ENCODE measurements around the gene SLC22A4. TPM values are rescaled to one million over a fixed set of nuclear protein-coding genes. Genes with fewer than 3 reads are reported as not detected.

The SLC22A4 gene
- total and polyA plus RNA-seq, 4 donors, result 0.25 to 42.2 (median 0.47) TPM

DNA sequence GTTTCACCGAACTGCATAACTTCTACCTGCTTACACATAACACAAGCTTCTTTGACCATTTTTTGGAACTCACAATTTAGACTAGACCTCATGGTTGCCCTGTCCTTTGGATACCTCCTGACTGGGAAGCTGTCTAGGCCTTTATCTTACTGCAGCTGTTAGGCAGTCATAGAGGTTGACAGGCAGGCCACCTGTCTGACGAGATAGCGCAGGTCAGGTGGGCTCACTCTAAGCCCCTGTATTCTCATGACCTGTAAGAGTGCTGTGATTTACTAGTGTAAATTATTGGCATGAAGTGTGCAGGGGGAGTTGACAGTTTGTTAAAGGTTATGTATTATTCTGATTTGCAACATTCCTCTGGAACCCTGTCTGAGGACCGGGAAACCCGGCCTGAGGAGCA is 29.0 kb downstream of the SLC22A4 start:
- 95% methylated on average over 5 of the region's 5 CpGs for WGBS
- H3K9me3 ChIP-seq (ENCODE audit: control insufficient read depth in 4 of 4, low read length in 3 of 4), result no peaks in the 10 kb centered on the region

DNA sequence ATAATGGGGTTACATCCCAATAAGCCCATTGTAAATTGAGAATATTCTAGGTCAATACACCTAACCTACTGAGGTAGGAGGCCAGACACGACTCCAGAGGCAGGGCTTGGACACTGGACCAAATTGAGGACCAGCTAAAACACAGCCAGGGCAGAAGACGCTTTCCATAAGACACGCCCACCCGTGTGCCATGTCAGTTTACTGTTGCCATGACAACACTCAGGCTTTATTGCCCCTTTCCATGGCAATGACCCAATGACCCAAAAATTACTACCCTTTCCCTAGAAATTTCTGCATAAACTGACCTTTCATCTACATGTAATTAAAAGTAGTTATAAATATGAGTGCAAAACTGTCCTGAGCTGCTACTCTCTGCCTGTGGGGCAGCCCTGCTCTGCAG is 31.5 kb downstream of the SLC22A4 start:
- Histone ChIP-seq H3K9ac (ENCODE audit: low read depth in 1 of 2, low read length in 2 of 2) (no peak overlapping the region), H3K9me3 (ENCODE audit: control insufficient read depth in 4 of 4, low read length in 3 of 4) (no peaks in the 10 kb centered on the region), H3K36me3 (ENCODE audit: control insufficient read depth in 4 of 4, insufficient read depth in 3 of 4, low read depth in 1 of 4, low read length in 3 of 4) (peaks cover 2 to 12% (median 6%) of the 10 kb centered on the region in 4 donors), H3K27ac (ENCODE audit: low read depth in 1 of 2, low read length in 2 of 2) (no peak overlapping the region), H3K4me1 (ENCODE audit: control insufficient read depth in 4 of 4, insufficient read depth in 4 of 4, low read length in 3 of 4) (peaks cover 0 to 10% (median 6%) of the 10 kb centered on the region in 4 donors), H3K4me3 (ENCODE audit: low read depth in 1 of 3, low read length in 3 of 3) (no peak overlapping the region), H3K27me3 (ENCODE audit: control insufficient read depth in 4 of 4, insufficient read depth in 4 of 4, low read length in 3 of 4) (no peaks in the 10 kb centered on the region)
- no peak for DNase-seq (ENCODE audit: low spot score)
- TF ChIP-seq, protein P1, sequence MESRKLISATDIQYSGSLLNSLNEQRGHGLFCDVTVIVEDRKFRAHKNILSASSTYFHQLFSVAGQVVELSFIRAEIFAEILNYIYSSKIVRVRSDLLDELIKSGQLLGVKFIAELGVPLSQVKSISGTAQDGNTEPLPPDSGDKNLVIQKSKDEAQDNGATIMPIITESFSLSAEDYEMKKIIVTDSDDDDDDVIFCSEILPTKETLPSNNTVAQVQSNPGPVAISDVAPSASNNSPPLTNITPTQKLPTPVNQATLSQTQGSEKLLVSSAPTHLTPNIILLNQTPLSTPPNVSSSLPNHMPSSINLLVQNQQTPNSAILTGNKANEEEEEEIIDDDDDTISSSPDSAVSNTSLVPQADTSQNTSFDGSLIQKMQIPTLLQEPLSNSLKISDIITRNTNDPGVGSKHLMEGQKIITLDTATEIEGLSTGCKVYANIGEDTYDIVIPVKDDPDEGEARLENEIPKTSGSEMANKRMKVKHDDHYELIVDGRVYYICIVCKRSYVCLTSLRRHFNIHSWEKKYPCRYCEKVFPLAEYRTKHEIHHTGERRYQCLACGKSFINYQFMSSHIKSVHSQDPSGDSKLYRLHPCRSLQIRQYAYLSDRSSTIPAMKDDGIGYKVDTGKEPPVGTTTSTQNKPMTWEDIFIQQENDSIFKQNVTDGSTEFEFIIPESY (IDR thresholded peaks at IDR 0.05), result no peak
- TF ChIP-seq TAF1 (conservative IDR thresholded peaks at IDR 0.05) (no peak), FOXA1 (IDR thresholded peaks at IDR 0.05) (no peak)
- WGBS, result 85% methylated on average over 4 of the region's 4 CpGs

More for the DNA sequence above, 29.0 kb downstream of the SLC22A4 start:
- H3K4me1 ChIP-seq (ENCODE audit: control insufficient read depth in 4 of 4, insufficient read depth in 4 of 4, low read length in 3 of 4), result peaks cover 0 to 20% (median 10%) of the 10 kb centered on the region in 4 donors
- H3K27ac ChIP-seq (ENCODE audit: low read depth in 1 of 2, low read length in 2 of 2), result no peak overlapping the region
- no peaks in the 10 kb centered on the region for H3K27me3 ChIP-seq (ENCODE audit: control insufficient read depth in 4 of 4, insufficient read depth in 4 of 4, low read length in 3 of 4)
- H3K36me3 ChIP-seq (ENCODE audit: control insufficient read depth in 4 of 4, insufficient read depth in 3 of 4, low read depth in 1 of 4, low read length in 3 of 4), result peaks cover 0 to 4% (median 2%) of the 10 kb centered on the region in 4 donors
- no peak overlapping the region for H3K9ac ChIP-seq (ENCODE audit: low read depth in 1 of 2, low read length in 2 of 2)
- H3K4me3 ChIP-seq (ENCODE audit: low read depth in 1 of 3, low read length in 3 of 3), result no peak overlapping the region
- TF ChIP-seq RAD21 (IDR thresholded peaks at IDR 0.05) (no peak), HNF4A (conservative IDR thresholded peaks at IDR 0.05) (no peak), SP1 (IDR thresholded peaks at IDR 0.05) (no peak), TAF1 (conservative IDR thresholded peaks at IDR 0.05) (no peak), RXRA (IDR thresholded peaks at IDR 0.05) (no peak), HNF4G (IDR thresholded peaks at IDR 0.05) (no peak), FOXA1 (IDR thresholded peaks at IDR 0.05) (no peak), JUND (IDR thresholded peaks at IDR 0.05) (no peak), NR2F2 (IDR thresholded peaks at IDR 0.05) (no peak), FOXA2 (IDR thresholded peaks at IDR 0.05) (no peak), YY1 (IDR thresholded peaks at IDR 0.05) (no peak)
- TF ChIP-seq, protein P1 (IDR thresholded peaks at IDR 0.05), result no peak
- TF ChIP-seq, protein P2, sequence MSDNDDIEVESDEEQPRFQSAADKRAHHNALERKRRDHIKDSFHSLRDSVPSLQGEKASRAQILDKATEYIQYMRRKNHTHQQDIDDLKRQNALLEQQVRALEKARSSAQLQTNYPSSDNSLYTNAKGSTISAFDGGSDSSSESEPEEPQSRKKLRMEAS (IDR thresholded peaks at IDR 0.05), result no peak
- TF ChIP-seq, protein P3, sequence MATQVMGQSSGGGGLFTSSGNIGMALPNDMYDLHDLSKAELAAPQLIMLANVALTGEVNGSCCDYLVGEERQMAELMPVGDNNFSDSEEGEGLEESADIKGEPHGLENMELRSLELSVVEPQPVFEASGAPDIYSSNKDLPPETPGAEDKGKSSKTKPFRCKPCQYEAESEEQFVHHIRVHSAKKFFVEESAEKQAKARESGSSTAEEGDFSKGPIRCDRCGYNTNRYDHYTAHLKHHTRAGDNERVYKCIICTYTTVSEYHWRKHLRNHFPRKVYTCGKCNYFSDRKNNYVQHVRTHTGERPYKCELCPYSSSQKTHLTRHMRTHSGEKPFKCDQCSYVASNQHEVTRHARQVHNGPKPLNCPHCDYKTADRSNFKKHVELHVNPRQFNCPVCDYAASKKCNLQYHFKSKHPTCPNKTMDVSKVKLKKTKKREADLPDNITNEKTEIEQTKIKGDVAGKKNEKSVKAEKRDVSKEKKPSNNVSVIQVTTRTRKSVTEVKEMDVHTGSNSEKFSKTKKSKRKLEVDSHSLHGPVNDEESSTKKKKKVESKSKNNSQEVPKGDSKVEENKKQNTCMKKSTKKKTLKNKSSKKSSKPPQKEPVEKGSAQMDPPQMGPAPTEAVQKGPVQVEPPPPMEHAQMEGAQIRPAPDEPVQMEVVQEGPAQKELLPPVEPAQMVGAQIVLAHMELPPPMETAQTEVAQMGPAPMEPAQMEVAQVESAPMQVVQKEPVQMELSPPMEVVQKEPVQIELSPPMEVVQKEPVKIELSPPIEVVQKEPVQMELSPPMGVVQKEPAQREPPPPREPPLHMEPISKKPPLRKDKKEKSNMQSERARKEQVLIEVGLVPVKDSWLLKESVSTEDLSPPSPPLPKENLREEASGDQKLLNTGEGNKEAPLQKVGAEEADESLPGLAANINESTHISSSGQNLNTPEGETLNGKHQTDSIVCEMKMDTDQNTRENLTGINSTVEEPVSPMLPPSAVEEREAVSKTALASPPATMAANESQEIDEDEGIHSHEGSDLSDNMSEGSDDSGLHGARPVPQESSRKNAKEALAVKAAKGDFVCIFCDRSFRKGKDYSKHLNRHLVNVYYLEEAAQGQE (IDR thresholded peaks at IDR 0.05), result no peak
- TF ChIP-seq, protein P4, sequence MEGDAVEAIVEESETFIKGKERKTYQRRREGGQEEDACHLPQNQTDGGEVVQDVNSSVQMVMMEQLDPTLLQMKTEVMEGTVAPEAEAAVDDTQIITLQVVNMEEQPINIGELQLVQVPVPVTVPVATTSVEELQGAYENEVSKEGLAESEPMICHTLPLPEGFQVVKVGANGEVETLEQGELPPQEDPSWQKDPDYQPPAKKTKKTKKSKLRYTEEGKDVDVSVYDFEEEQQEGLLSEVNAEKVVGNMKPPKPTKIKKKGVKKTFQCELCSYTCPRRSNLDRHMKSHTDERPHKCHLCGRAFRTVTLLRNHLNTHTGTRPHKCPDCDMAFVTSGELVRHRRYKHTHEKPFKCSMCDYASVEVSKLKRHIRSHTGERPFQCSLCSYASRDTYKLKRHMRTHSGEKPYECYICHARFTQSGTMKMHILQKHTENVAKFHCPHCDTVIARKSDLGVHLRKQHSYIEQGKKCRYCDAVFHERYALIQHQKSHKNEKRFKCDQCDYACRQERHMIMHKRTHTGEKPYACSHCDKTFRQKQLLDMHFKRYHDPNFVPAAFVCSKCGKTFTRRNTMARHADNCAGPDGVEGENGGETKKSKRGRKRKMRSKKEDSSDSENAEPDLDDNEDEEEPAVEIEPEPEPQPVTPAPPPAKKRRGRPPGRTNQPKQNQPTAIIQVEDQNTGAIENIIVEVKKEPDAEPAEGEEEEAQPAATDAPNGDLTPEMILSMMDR (IDR thresholded peaks at IDR 0.05; ENCODE audit: low read depth, low read length, missing input control), result no peak
- no peak for DNase-seq (ENCODE audit: low spot score)
